ENCODE measurements around the gene RAB3C.

DNA sequence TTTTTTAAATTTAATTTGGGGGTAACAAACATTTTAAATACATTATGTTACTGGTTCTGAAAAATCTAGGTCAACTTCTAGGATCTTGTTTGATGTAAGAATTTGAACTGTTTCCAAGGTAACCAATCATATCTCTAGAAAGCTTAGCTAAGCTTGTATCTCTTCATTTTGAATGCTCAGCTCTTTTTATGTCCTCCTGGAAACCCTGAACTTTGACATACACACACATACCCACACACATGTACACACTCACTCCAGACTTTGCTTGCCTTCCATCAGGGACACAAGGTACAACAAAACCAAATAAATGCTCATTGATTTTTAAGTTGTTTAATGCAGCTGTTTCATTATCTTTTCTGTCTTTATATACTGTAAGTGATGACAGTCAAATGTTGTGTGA, 178.5 kb downstream of the RAB3C start:
- TF ChIP-seq, protein P1, sequence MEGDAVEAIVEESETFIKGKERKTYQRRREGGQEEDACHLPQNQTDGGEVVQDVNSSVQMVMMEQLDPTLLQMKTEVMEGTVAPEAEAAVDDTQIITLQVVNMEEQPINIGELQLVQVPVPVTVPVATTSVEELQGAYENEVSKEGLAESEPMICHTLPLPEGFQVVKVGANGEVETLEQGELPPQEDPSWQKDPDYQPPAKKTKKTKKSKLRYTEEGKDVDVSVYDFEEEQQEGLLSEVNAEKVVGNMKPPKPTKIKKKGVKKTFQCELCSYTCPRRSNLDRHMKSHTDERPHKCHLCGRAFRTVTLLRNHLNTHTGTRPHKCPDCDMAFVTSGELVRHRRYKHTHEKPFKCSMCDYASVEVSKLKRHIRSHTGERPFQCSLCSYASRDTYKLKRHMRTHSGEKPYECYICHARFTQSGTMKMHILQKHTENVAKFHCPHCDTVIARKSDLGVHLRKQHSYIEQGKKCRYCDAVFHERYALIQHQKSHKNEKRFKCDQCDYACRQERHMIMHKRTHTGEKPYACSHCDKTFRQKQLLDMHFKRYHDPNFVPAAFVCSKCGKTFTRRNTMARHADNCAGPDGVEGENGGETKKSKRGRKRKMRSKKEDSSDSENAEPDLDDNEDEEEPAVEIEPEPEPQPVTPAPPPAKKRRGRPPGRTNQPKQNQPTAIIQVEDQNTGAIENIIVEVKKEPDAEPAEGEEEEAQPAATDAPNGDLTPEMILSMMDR (IDR thresholded peaks at IDR 0.05) = no peak
- no peak for TF ChIP-seq POLR2A (IDR thresholded peaks at IDR 0.05)
